NCI-H2107 (cell line): ENCODE data around the gene TIRAP.

Experiments
- DNase-seq: peaks from one replicate; lab custom pipeline; 2025; lab: John Stamatoyannopoulos, UW

Gene TIRAP

DNA sequence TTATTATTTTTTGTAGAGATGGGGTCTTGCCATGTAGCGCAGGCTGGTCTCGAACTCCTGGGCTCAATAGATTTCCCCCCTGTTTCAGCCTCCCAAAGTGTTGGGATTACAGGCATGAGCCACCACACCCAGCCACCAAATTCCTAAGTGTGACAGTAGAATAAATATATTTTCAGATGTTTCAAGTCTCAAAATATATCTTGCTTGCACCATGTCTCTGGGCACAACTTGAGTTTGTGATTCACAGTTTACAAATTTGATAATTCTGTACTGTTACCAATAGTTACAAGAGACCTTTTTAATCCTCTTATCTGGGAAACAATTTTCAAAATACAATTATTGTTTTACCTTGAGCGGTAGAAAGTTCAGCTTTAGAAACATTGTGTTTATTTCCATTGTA, 40.1 kb downstream of the TIRAP start:
- no peak for DNase-seq

- DNase-seq: no peak
Measured at GRCh38 chr11:126327281-126328000, 44.5 kb downstream of the TIRAP start.

DNA sequence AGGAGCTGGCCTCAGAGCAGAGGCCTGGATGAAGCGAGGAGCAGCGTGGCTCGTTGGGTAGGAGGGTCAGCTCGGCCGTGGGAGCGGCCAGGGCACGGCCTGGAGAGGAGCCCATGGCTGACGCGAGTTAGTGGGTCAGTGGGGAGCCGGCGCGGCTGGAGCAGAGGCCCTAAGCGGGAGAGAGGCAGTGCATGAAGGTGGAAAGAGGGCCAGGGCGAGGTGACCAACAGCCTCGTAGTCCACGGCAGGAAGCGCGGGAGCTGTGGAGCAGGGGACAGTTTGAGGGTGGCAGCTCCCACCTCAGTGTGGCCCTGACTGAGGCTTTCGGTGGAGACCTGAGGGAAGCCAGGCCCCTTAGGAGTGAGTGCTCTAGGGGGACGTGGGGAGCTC, 45.1 kb downstream of the TIRAP start:
- DNase-seq: no peak

DNA sequence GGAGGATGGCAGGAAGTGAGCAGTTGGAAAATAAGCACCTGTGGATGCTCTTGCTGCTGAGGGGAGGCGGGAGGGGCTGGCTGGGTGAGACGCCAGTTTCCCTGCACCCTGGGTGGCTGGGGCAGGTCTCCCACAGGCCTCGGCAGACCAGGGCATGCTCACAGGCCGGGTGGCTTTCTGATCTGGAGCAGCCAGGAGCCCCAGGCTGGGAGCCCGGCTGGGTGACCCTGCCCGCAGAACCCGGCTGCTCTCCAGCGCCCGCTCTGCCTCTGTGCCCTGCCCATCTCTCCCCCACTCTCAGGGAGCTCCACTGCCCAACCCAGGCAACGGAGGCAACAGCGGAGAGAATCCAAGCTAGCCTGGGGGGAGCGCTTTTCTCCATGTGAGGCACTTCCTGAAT, 45.6 kb downstream of the TIRAP start:
- no peak for DNase-seq

DNA sequence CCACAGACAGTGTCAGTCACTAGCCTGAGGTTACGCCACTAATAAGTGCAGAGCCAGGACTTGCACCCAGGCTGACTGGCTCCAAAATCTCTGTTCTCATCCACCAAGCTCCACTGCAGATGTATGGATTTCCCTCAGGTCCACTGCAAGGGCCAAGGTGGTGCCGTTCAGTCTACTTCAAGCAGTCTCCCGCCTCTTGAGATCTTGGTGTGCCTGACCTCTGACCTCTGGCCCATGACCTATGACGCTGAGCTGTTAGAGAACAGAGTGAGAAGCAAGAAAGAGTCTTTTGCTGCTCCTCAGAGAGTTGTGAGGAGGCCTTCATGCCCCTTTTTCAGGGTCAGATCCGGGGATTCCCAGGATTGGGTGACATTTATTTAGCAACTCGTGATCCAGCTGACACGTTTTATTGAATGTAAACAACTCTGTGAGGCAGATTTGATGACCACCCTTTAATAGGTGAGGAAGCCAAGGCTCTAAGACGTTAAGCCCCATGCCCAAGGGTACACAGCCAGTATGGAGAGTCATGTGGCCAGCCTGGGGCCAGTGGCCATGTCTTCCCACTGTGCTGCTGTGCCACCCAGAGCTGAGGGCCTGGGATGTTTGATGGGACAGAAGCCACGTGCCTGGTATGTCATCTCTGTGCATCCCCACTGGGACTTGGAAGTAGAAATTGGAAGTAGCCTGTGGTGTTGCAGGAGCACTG, 46.2 kb downstream of the TIRAP start:
- DNase-seq: no peak

- no peak for DNase-seq
Measured at GRCh38 chr11:126329644-126330211, 46.8 kb downstream of the TIRAP start.

- DNase-seq: no peak
Measured at GRCh38 chr11:126331286-126331685, 48.4 kb downstream of the TIRAP start.

DNA sequence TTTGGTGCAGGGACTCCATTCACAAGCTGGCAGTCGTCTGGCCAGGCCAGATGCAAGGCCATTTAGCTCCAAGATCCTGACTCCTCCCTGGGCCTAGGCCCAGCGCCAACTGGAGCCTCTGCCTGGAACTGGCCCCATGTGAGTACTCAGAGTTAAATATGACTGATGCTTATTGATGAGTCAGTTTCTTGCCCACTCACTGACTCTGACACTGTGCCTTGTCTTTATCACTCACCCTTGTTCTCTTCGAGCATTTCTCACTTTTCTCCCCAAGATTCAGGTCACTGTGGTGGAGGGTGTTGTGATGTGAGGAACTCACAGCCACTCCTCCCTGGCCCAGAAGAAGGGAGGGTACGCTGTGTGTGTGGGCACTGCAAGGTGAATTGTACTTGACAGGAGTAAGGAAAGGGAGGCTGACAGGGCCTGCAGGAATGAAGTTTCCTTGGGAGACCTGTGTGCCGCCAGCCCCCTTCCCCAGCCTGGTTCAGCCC, 49.4 kb downstream of the TIRAP start:
- no peak for DNase-seq

GRCh38 chr11:126333142-126333541, 50.2 kb downstream of the TIRAP start:
- DNase-seq: no peak

DNA sequence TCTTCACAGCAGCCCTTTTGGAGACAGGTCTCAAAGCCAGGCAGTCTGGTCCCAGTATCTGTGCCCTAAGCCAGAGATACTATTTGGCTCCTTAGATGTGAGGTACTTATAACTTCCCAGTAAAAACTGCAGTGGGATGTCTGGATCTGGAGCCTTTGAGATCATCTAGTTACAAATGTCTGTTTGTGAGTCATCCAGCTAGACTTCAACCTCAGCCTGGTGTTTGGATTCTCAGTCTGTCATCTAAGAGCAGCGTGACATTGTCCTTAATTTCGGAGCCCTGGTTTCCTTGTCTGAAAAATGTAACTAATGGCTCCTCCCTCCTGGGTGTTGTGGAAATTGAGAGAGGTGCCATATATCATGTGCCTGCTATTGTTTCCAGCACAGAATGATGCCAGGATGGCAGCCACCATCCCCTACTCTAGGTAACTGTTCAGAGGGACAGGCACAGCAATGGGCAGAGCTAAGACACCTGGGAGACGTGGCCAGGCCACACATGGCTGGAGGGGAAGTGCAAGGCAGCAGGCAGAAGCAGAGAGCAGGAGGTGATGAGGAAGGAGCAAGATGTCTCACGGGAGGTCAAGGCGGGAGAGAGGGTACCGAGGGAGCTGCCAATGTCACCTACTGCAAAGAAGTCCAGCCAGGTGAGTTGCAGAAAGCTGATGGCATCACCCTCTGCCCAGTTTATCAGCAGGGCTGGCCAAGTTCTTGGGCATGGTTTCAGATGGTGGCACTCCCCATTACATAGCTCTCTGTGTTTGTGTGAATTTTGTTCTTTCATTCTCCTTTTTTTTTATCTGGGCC, 52.0 kb downstream of the TIRAP start:
- no peak for DNase-seq

DNA sequence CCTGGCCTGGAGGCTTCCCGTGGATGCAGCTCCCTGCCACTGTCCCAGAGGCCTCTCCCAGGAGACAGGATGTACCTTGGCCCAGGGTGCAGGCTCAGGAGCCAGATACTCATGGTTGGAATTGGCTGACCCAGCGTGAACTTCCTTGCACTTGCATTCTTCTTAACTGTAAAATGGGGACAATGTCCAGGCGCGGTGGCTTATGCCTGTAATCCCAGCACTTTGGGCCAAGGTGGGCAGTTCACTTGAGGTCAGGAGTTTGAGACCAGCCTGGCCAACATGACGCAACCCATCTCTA, 52.5 kb downstream of the TIRAP start:
- no peak for DNase-seq

DNA sequence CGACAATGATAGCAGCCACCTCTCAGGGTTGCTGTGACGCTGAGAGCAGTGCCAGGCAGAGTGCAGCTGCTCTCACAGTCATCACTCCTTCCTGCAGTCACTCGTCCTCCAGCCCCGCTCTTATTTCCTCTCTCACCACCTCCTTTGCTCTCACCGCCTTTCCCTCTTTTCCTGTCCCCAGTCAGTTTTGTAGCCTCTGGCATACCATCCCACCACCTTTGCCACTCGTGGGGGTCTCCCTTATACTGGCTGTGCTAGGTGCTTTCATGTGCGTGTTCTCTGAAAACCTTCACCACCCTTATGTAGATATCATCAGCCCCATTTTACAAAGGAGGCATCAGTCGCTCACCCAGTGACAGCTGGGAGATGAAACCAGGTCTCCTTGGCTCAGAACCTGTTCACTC, 53.2 kb downstream of the TIRAP start:
- no peak for DNase-seq

DNA sequence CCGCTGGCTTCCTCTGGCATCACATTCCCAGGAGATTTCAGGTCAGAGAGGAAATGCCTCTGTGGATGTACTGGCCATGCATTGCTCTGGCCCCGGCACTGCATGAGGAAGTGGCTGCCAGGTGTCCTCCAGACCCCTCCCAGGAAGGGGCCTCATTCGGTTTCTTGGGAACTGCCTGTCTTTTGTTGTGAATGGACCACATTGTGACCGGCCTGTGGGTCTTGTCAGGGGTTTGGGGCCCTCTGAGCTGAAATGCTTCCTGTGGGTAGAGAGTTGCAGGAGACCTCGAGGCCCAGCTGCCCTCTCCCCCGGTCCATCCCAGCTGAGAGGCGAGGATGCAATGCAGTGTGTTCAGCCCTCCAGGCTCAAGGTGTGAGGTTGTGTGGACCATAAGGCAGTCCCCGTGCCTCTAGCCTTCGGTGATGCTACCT, 53.8 kb downstream of the TIRAP start:
- DNase-seq: no peak

DNA sequence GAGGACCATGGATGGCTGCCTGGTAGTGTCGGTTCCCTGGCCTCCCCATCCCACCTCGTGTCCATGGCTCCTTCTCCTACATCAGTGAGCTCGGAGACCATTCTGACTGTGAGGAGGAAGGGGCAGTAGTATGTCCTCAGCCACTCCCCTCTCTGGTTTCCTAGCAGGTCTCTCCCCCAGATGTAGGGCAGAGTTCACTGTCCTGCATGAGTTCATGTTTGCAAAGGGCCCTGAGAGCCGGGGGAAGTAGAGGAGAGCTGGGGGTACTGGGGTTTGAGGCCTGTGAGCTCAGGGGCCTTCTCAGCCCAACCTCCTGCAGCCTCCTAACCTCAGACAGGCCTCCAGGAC, 54.2 kb downstream of the TIRAP start:
- no peak for DNase-seq

DNA sequence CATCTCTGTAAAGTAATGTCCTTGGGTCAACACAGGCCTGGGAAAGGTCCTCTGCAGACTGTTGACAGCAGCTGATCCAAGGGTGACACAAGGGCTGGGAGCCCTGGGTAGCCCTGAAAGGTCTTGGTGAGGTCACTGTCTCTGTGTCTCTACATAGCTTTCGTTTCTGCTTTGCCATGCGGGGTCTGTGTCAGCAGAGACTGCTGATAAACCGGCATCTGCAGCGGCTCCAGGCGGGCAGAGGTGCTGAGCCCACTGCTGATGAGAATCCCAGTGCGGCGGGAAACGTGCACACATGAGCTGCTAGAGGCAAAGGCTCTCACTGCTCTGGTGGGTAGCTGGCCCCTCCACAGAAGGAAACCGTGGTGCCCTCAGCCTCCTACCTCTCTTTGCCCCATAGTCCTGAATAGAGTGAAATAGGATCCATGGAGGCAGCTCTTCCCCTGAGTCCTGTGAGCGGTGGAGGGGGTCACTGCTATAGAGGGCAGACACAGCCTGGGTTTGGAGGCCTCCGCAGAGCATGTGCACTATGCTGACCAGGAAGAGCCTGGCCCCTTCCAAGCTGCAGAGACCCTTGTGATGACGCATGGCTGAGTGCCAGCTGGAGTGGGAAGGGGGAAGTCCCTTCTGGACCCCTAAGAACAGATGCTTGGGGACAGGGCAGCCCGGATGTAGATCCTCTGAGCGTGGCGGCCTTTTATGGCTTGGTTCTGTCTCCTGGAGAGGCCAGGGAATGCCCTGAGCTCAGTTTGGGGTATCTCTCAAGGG, 54.8 kb downstream of the TIRAP start:
- DNase-seq: no peak

DNA sequence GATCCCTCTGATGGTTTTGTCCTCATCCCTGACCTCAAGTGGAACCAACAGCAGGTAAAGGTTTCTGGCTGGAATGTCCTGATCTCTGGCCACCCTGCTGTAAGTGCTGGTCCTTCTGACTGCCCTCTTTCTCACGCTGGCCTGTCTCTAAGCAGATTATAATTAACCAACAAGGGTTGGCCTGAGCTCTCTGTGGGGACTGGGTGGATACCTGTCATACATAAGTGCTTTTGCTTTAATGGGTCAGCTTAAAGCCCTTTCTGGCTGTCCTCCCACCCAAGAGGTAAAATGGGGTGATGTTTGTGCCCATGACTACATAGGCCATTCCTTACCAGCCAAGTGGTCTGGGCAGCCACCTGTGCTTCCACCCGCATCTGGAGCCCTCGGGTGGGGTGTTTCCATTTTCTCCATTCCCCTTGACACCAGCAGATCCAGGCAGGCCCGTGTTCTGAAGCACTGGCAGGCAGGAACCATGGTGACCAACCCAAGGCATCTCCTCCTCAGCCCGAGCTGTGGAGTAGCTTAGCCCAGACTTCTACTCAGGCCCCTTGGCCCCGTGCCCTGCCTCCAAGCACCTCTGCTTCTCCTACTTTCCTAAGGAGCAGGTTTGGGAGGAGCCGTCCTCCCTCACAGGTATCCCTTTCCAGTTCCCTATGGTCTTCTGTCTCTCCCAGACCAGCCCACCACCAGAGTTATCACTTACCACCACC, 55.6 kb downstream of the TIRAP start:
- no peak for DNase-seq

- DNase-seq: no peak
Measured at GRCh38 chr11:126339073-126339862, 56.4 kb downstream of the TIRAP start.

- no peak for DNase-seq
Measured at GRCh38 chr11:126339863-126340434, 57.1 kb downstream of the TIRAP start.

- DNase-seq: no peak
Measured at GRCh38 chr11:126340960-126341606, 58.2 kb downstream of the TIRAP start.

GRCh38 chr11:126341760-126342161, 58.9 kb downstream of the TIRAP start:
- DNase-seq: no peak
